GM12878 (cell line): ENCODE measurements around the gene EXOSC6. TPM values are rescaled to one million over a fixed set of nuclear protein-coding genes. Genes with fewer than 3 reads are reported as not detected.

Source experiments
- CREB1 ChIP-seq: IDR thresholded peaks from 2 replicates; pipeline ENCODE4 v1.6.1; 2012; ENCODE audit warnings: low read depth, mild to moderate bottlenecking, inconsistent platforms
- EZH2 ChIP-seq: IDR thresholded peaks from 2 replicates; pipeline ENCODE4 v1.6.1; 2012; ENCODE audit warnings: low read depth, mild to moderate bottlenecking, control low read depth, inconsistent platforms, low read length, borderline replicate concordance; ENCODE audit not compliant: control insufficient read depth
- FOXK2 ChIP-seq: fragments of 450-650 bp; IDR thresholded peaks from 2 replicates; pipeline ENCODE4 v1.6.1; 2017; ENCODE audit warnings: mild to moderate bottlenecking, moderate library complexity
- FOXM1 ChIP-seq: IDR thresholded peaks from 2 replicates; pipeline ENCODE4 v1.6.1; 2012; ENCODE audit warnings: low read depth, mild to moderate bottlenecking, inconsistent platforms, low read length, moderate library complexity
- HCFC1 ChIP-seq: fragments of 150-350 bp; IDR thresholded peaks from 2 replicates; pipeline ENCODE4 v1.6.1; 2014; ENCODE audit warnings: low read length
- HDAC2 ChIP-seq: fragments of 200-600 bp; sonication (generic); IDR thresholded peaks from 2 replicates; pipeline ENCODE4 v1.6.1; 2017
- HDGF ChIP-seq: fragments of 450-650 bp; IDR thresholded peaks from 2 replicates; pipeline ENCODE4 v1.6.1; 2016; ENCODE audit warnings: antibody characterized with exemption
- JUND ChIP-seq: IDR thresholded peaks from 2 replicates; pipeline ENCODE4 v1.6.1; 2012; ENCODE audit warnings: low read depth, mild to moderate bottlenecking, low read length, improper control_type of control experiment, moderate library complexity
- MXI1 ChIP-seq: fragments of 150-350 bp; IDR thresholded peaks from 2 replicates; pipeline ENCODE4 v1.6.1; 2011; ENCODE audit warnings: low read depth, mild to moderate bottlenecking, inconsistent platforms, low read length, improper control_type of control experiment
- NR2C1 ChIP-seq: fragments of 450-650 bp; IDR thresholded peaks from 2 replicates; pipeline ENCODE4 v1.6.1; 2017; ENCODE audit warnings: antibody characterized with exemption, mild to moderate bottlenecking, moderate library complexity
- POLR2A ChIP-seq: IDR thresholded peaks from 2 replicates; pipeline ENCODE4 v1.6.1; 2011; ENCODE audit warnings: low read depth, mild to moderate bottlenecking, low read length
- RFX5 ChIP-seq: IDR thresholded peaks from 2 replicates; pipeline ENCODE4 v1.6.1; 2011; ENCODE audit warnings: low read depth, low read length, improper control_type of control experiment
- SIX5 ChIP-seq: IDR thresholded peaks from 2 replicates; pipeline ENCODE4 v1.6.1; 2011; ENCODE audit warnings: mild to moderate bottlenecking, low read depth, low read length, moderate library complexity; ENCODE audit not compliant: severe bottlenecking
- SUPT20H ChIP-seq: IDR thresholded peaks from 2 replicates; pipeline ENCODE4 v1.6.1; 2011; ENCODE audit warnings: low read depth, mild to moderate bottlenecking, low read length, moderate library complexity, borderline replicate concordance; ENCODE audit not compliant: control insufficient read depth
- TCF12 ChIP-seq: IDR thresholded peaks from 2 replicates; pipeline ENCODE4 v1.6.1; 2011; ENCODE audit warnings: low read depth, mild to moderate bottlenecking, low read length
- ZNF274 ChIP-seq: IDR thresholded peaks from one replicate; pipeline ENCODE4 v1.8.0; 2011; ENCODE audit not compliant: insufficient read length, insufficient read depth
- polyA plus RNA-seq, 11 experiments: library from polyadenylated mRNA; depleted of rRNA in 4 of 11; unstranded in 6 of 11; stranded (reverse) in 5 of 11; fragments of >200 nt; fragmentation: Nextera tagmentation in 4 of 11; fragmentation: Illumina TruSeq in 1 of 11; extraction: Ambion mirVana in 4 of 11; extraction: Trizol in 1 of 11; gene quantifications; 1 replicate in 1 of 11; 2 replicates in 10 of 11; pipeline versions ENCODE4 v1.2.1 to v1.2.3, GENCODE V29; 2011 to 2016; ENCODE audit warnings: inconsistent platforms in 2 of 11, missing spikeins in 2 of 11, low read depth in 1 of 11
- total RNA-seq, 4 experiments: library from RNA; depleted of rRNA in 3 of 4; stranded (reverse); fragments of >200 nt in 3 of 4; fragmentation: Illumina TruSeq in 1 of 4; extraction: Trizol in 1 of 4; gene quantifications; 2 replicates each; pipeline versions ENCODE4 v1.2.1 to v1.2.3, GENCODE V29; 2013 to 2021
- TF ChIP-seq, protein P1 (sequence below): fragments of 450-650 bp; IDR thresholded peaks from 2 replicates; pipeline ENCODE4 v1.6.1; 2018; ENCODE audit warnings: borderline replicate concordance, mild to moderate bottlenecking; ENCODE audit not compliant: partially characterized antibody
- TF ChIP-seq, protein P2 (sequence below): fragments of 450-650 bp; IDR thresholded peaks from 2 replicates; pipeline ENCODE4 v1.6.1; 2017; ENCODE audit warnings: mild to moderate bottlenecking, moderate library complexity
- TF ChIP-seq, protein P3 (sequence below): fragments of 450-650 bp; IDR thresholded peaks from 2 replicates; pipeline ENCODE4 v1.6.1; 2017; ENCODE audit warnings: borderline replicate concordance
- TF ChIP-seq, protein P4 (sequence below): IDR thresholded peaks from 2 replicates; pipeline ENCODE4 v1.6.1; 2012; ENCODE audit warnings: low read depth, low read length, improper control_type of control experiment

Gene EXOSC6
- total and polyA plus RNA-seq, 10 of the 15 experiments (the other 5 are each of a cell fraction or from before 2014, with no cell fraction given), result 8.2 to 27.5 (median 14.5) TPM

DNA sequence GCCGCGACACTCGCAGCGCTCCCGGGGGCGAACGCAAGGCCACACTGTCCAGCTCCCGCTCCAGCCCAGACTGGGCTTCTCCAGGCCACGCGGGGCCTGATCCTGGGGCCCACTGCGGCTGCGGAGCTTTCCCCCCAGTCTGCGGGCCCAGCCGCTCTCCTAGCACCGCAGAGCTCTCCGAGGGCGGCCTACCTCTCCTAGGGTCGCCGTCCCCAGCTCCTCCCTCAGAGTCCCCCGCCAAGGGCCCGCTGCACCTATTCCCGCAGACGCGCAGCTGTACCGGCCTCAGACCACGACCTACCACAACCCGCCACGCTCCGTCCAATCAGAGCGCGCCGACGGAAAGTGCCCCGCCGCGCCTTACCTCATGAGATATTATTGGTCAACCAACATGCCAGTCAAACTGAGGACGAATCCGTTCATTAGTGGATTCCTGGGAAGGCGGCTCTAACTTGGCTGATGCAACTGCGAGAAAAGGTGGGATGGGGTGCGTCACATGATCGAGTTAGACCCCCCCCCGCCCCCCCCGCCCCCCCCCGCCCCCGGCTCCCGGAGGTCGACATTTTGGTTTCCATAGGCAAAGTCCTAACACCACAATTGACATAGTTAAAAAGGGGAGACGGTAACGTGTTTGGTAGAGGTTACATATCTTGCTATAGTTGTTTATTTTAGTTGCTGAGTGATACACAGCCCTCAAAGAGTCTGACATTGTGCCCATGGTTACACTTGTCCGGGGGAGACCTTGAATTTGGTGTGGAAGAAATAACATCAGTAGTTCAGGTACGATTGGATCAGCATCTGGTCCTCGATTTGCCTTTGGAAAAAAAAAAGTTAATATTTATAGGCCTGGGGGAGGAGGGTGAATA, 37.7 kb upstream of the EXOSC6 start, which contains the start of gene AARS1 (continued):
- TF ChIP-seq NR2C1 (no peak), HDGF (0 out of 2 replicates have a peak, but pooled peaks have one; percentile 25), JUND (no peak), CREB1 (peak; percentile 90), EZH2 (no peak), RFX5 (no peak), FOXK2 (no peak), FOXM1 (no peak), POLR2A (peak; percentile 97), SUPT20H (no peak), HDAC2 (no peak), TCF12 (peak; percentile 58; the same call in 1 of the 2 replicates), MXI1 (peak; percentile 77), HCFC1 (no peak), ZNF274 (no peak), SIX5 (no peak)
- TF ChIP-seq, protein P1, sequence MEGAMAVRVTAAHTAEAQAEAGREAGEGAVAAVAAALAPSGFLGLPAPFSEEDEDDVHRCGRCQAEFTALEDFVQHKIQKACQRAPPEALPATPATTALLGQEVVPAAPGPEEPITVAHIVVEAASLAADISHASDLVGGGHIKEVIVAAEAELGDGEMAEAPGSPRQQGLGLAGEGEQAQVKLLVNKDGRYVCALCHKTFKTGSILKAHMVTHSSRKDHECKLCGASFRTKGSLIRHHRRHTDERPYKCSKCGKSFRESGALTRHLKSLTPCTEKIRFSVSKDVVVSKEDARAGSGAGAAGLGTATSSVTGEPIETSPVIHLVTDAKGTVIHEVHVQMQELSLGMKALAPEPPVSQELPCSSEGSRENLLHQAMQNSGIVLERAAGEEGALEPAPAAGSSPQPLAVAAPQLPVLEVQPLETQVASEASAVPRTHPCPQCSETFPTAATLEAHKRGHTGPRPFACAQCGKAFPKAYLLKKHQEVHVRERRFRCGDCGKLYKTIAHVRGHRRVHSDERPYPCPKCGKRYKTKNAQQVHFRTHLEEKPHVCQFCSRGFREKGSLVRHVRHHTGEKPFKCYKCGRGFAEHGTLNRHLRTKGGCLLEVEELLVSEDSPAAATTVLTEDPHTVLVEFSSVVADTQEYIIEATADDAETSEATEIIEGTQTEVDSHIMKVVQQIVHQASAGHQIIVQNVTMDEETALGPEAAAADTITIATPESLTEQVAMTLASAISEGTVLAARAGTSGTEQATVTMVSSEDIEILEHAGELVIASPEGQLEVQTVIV, result no peak
- TF ChIP-seq, protein P2, sequence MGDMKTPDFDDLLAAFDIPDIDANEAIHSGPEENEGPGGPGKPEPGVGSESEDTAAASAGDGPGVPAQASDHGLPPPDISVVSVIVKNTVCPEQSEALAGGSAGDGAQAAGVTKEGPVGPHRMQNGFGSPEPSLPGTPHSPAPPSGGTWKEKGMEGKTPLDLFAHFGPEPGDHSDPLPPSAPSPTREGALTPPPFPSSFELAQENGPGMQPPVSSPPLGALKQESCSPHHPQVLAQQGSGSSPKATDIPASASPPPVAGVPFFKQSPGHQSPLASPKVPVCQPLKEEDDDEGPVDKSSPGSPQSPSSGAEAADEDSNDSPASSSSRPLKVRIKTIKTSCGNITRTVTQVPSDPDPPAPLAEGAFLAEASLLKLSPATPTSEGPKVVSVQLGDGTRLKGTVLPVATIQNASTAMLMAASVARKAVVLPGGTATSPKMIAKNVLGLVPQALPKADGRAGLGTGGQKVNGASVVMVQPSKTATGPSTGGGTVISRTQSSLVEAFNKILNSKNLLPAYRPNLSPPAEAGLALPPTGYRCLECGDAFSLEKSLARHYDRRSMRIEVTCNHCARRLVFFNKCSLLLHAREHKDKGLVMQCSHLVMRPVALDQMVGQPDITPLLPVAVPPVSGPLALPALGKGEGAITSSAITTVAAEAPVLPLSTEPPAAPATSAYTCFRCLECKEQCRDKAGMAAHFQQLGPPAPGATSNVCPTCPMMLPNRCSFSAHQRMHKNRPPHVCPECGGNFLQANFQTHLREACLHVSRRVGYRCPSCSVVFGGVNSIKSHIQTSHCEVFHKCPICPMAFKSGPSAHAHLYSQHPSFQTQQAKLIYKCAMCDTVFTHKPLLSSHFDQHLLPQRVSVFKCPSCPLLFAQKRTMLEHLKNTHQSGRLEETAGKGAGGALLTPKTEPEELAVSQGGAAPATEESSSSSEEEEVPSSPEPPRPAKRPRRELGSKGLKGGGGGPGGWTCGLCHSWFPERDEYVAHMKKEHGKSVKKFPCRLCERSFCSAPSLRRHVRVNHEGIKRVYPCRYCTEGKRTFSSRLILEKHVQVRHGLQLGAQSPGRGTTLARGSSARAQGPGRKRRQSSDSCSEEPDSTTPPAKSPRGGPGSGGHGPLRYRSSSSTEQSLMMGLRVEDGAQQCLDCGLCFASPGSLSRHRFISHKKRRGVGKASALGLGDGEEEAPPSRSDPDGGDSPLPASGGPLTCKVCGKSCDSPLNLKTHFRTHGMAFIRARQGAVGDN, result peak; percentile 31
- TF ChIP-seq, protein P3, sequence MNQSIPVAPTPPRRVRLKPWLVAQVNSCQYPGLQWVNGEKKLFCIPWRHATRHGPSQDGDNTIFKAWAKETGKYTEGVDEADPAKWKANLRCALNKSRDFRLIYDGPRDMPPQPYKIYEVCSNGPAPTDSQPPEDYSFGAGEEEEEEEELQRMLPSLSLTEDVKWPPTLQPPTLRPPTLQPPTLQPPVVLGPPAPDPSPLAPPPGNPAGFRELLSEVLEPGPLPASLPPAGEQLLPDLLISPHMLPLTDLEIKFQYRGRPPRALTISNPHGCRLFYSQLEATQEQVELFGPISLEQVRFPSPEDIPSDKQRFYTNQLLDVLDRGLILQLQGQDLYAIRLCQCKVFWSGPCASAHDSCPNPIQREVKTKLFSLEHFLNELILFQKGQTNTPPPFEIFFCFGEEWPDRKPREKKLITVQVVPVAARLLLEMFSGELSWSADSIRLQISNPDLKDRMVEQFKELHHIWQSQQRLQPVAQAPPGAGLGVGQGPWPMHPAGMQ, result no peak
- TF ChIP-seq, protein P4, sequence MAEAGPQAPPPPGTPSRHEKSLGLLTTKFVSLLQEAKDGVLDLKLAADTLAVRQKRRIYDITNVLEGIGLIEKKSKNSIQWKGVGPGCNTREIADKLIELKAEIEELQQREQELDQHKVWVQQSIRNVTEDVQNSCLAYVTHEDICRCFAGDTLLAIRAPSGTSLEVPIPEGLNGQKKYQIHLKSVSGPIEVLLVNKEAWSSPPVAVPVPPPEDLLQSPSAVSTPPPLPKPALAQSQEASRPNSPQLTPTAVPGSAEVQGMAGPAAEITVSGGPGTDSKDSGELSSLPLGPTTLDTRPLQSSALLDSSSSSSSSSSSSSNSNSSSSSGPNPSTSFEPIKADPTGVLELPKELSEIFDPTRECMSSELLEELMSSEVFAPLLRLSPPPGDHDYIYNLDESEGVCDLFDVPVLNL, result peak; percentile 64; the same call in 1 of the 2 replicates
